ENCODE data around the gene FXYD5.

- no peak for TF ChIP-seq RXRA (IDR thresholded peaks at IDR 0.05)
- no peak for TF ChIP-seq ZBTB33 (IDR thresholded peaks at IDR 0.05)
Measured at GRCh38 chr19:35168196-35168595, 13.7 kb downstream of the FXYD5 start.

Data from liver (tissue), 2 donors.